ENCODE results near the gene AIFM2.
"Not testable (repeated sequence)": the region's sequence is repeated elsewhere in the genome, so short reads cannot be mapped to it uniquely, and the experiment has no call there.

GRCh38 chr10:70101068-70101562 lies 31.5 kb downstream of the AIFM2 start:
- TF ChIP-seq BCL3 (CRISPR knock-in tag; IDR thresholded peaks at IDR 0.05); CTCF (CRISPR knock-in tag; IDR thresholded peaks at IDR 0.05); USF2 (IDR thresholded peaks at IDR 0.05; ENCODE audit: low read depth, low read length); USF2 (CRISPR knock-in tag; IDR thresholded peaks at IDR 0.05; ENCODE audit: borderline replicate concordance); MAX (IDR thresholded peaks at IDR 0.05); PBX3 (CRISPR knock-in tag; IDR thresholded peaks at IDR 0.05; ENCODE audit: borderline replicate concordance); PATZ1 (CRISPR knock-in tag; IDR thresholded peaks at IDR 0.05); ZNF3 (CRISPR knock-in tag; IDR thresholded peaks at IDR 0.05); STAT6 (CRISPR knock-in tag; IDR thresholded peaks at IDR 0.05; ENCODE audit: borderline replicate concordance); CEBPG (CRISPR knock-in tag; IDR thresholded peaks at IDR 0.05): not testable (repeated sequence)

Data from HepG2 (cell line).